HCT116 (cell line): ENCODE measurements around the gene SERPINI1. TPM values are rescaled to one million over a fixed set of nuclear protein-coding genes. Genes with fewer than 3 reads are reported as not detected.

Experiments used
- ATAC-seq: fragments of 200-7000 bp; cut with Tn5 transposase; 2 replicates; pipeline ENCODE4 v1.9.1; 2020; ENCODE audit warnings: mild to moderate bottlenecking, moderate library complexity
- BruUV-seq: library from RNA; stranded (reverse); fragments of 400-500 nt; replicated peaks from 2 replicates; lab custom pipeline; 2021; lab: Mats Ljungman, UMichigan
- CTCF ChIA-PET: fragments of 300-600 bp; sonication (Branson Sonifier 250); formaldehyde crosslinking; loops from one replicate; lab custom pipeline; 2021; ENCODE audit warnings: antibody characterized with exemption; lab: Charles Lee
- POLR2A ChIA-PET: fragments of 300-600, 350-600 bp; sonication (Branson Sonifier 250); formaldehyde crosslinking; loops from one replicate; lab custom pipeline; 2021; ENCODE audit warnings: antibody characterized with exemption; lab: Charles Lee
- RAD21 ChIA-PET, 2 experiments: fragments of 300-600 bp; sonication (Branson Sonifier 250); formaldehyde crosslinking; loops; one replicate each; lab custom pipeline; 2023; ENCODE audit warnings: low total read pairs in 2 of 2; ENCODE audit not compliant: uncharacterized antibody in 2 of 2, unreplicated experiment in 2 of 2, low non-redundant PET in 1 of 2; lab: Charles Lee
- DNase-seq: peaks from one replicate; pipeline ENCODE4 v3.0.0-alpha.2; 2010; ENCODE audit warnings: low read depth, low spot score
- H2AFZ ChIP-seq: fragments of 200-600 bp; shearing (Covaris generic), sonication (generic); 2 replicates; pipeline ENCODE4 v1.6.1; 2017; ENCODE audit warnings: low read depth, mixed run types, mixed read lengths, antibody characterized with exemption, low read length; ENCODE audit not compliant: poor library complexity, severe bottlenecking
- H3K27ac ChIP-seq: 2 replicates; pipeline ENCODE4 v1.5.1; 2012; ENCODE audit warnings: low read depth, low read length
- H3K27me3 ChIP-seq: fragments of 200-600 bp; sonication (generic); 2 replicates; pipeline ENCODE4 v1.6.1; 2016; ENCODE audit warnings: mixed run types, low read length, mixed read lengths; ENCODE audit not compliant: insufficient read depth
- H3K36me3 ChIP-seq, 2 experiments: fragments of 200-500 bp in 1 of 2; fragments of 200-600 bp in 1 of 2; sonication (Bioruptor generic) in 1 of 2; sonication (generic) in 1 of 2; 2 replicates each; pipeline versions ENCODE4 v1.5.1 to v1.6.1; 2014 to 2016; ENCODE audit warnings: low read length in 2 of 2, inconsistent platforms in 1 of 2, mixed read lengths in 1 of 2, mixed run types in 1 of 2; ENCODE audit not compliant: insufficient read depth in 2 of 2, control insufficient read depth in 1 of 2
- H3K4me1 ChIP-seq, 2 experiments: fragments of 200-600 bp in 1 of 2; sonication (generic) in 1 of 2; 2 replicates each; pipeline versions ENCODE4 v1.5.1 to v1.6.1; 2012 to 2017; ENCODE audit warnings: low read length in 2 of 2, inconsistent platforms in 1 of 2, mild to moderate bottlenecking in 1 of 2, mixed read lengths in 1 of 2, mixed run types in 1 of 2, moderate library complexity in 1 of 2; ENCODE audit not compliant: insufficient read depth in 2 of 2, control insufficient read depth in 1 of 2
- H3K4me2 ChIP-seq: fragments of 200-600 bp; sonication (generic); 2 replicates; pipeline ENCODE4 v1.6.1; 2017; ENCODE audit warnings: mixed run types, low read length, mixed read lengths
- H3K4me3 ChIP-seq, 2 experiments: fragments of 200-600 bp in 1 of 2; sonication (generic) in 1 of 2; replicated peaks in 1 of 2; 2 replicates each; pipeline ENCODE4 v1.5.1; 2011 to 2016; ENCODE audit warnings: low read length in 2 of 2, control low read depth in 1 of 2, low read depth in 1 of 2, mild to moderate bottlenecking in 1 of 2, mixed read lengths in 1 of 2, mixed run types in 1 of 2
- H3K79me2 ChIP-seq: fragments of 200-600 bp; sonication (generic); 2 replicates; pipeline ENCODE4 v1.6.1; 2017; ENCODE audit warnings: mild to moderate bottlenecking, mixed run types, low read length, moderate library complexity, mixed read lengths; ENCODE audit not compliant: insufficient read depth
- H3K9ac ChIP-seq: fragments of 200-600 bp; sonication (generic); 2 replicates; pipeline ENCODE4 v1.6.1; 2016; ENCODE audit warnings: low read length, mixed read lengths
- H3K9me2 ChIP-seq: fragments of 200-600 bp; sonication (generic), shearing (Covaris generic); 2 replicates; pipeline ENCODE4 v1.6.1; 2017; ENCODE audit warnings: mixed run types, mild to moderate bottlenecking, moderate library complexity; ENCODE audit not compliant: insufficient read depth
- H3K9me3 ChIP-seq, 2 experiments: fragments of 200-500 bp in 1 of 2; fragments of 200-600 bp in 1 of 2; sonication (Bioruptor generic) in 1 of 2; sonication (generic) in 1 of 2; 2 replicates each; pipeline ENCODE4 v1.6.1; 2014 to 2017; ENCODE audit warnings: low read length in 2 of 2, mixed read lengths in 2 of 2, inconsistent platforms in 1 of 2, low read depth in 1 of 2, mild to moderate bottlenecking in 1 of 2, mixed run types in 1 of 2, moderate library complexity in 1 of 2; ENCODE audit not compliant: control insufficient read depth in 1 of 2, insufficient read depth in 1 of 2
- H4K20me1 ChIP-seq: fragments of 200-600 bp; sonication (generic), shearing (Covaris generic); 2 replicates; pipeline ENCODE4 v1.6.1; 2017; ENCODE audit warnings: mixed run types, mild to moderate bottlenecking, moderate library complexity; ENCODE audit not compliant: insufficient read depth
- CEBPB ChIP-seq: IDR thresholded peaks from 2 replicates; pipeline ENCODE4 v1.6.1; 2012; ENCODE audit warnings: low read depth
- ELF1 ChIP-seq: IDR thresholded peaks from 2 replicates; pipeline ENCODE4 v1.6.1; 2012; ENCODE audit warnings: low read depth, borderline replicate concordance
- EZH2phosphoT487 ChIP-seq: fragments of 200-600 bp; IDR thresholded peaks from 2 replicates; pipeline ENCODE4 v1.6.1; 2018; ENCODE audit warnings: antibody characterized with exemption, borderline replicate concordance
- JUND ChIP-seq: IDR thresholded peaks from 2 replicates; pipeline ENCODE4 v1.6.1; 2012
- POLR2AphosphoS5 ChIP-seq: IDR thresholded peaks from 2 replicates; pipeline ENCODE4 v1.6.1; 2011; ENCODE audit warnings: mild to moderate bottlenecking, low read depth, low read length, moderate library complexity
- REST ChIP-seq: IDR thresholded peaks from 2 replicates; pipeline ENCODE4 v1.6.1; 2012; ENCODE audit warnings: low read depth
- SRF ChIP-seq: IDR thresholded peaks from 2 replicates; pipeline ENCODE4 v1.6.1; 2012; ENCODE audit warnings: low read depth
- TCF7L2 ChIP-seq: IDR thresholded peaks from 2 replicates; pipeline ENCODE4 v1.7.0; 2011; ENCODE audit warnings: borderline replicate concordance, inconsistent platforms; ENCODE audit not compliant: insufficient read depth, insufficient read length; ENCODE audit errors: extremely low read depth
- ZBTB33 ChIP-seq: IDR thresholded peaks from 2 replicates; pipeline ENCODE4 v1.6.1; 2011; ENCODE audit warnings: mild to moderate bottlenecking, low read length, moderate library complexity; ENCODE audit not compliant: insufficient replicate concordance; ENCODE audit errors: extremely low read depth
- ZNF274 ChIP-seq: fragments of 200-500 bp; sonication (Bioruptor generic); IDR thresholded peaks from 2 replicates; pipeline ENCODE4 v1.6.1; 2014; ENCODE audit warnings: mild to moderate bottlenecking, low read depth, low read length, inconsistent platforms
- intact Hi-C: fragments of 100-400 bp; cut with micrococcal nuclease; formaldehyde crosslinking; loops from 2 replicates; pipeline ENCODE4 v1.10.0; 2022
- total RNA-seq: library from RNA; stranded (reverse); gene quantifications from one replicate; pipeline ENCODE4 v1.2.1, GENCODE V29; 2021; ENCODE audit not compliant: unreplicated experiment
- TF ChIP-seq, protein P1 (sequence below), 3 experiments: fragments of 200-600 bp in 1 of 3; sonication (generic) in 1 of 3; IDR thresholded peaks in 2 of 3; conservative IDR thresholded peaks in 1 of 3; 2 replicates each; pipeline ENCODE4 v1.5.1; 2012 to 2017; ENCODE audit warnings: low read depth in 2 of 3, low read length in 2 of 3, antibody characterized with exemption in 1 of 3, borderline replicate concordance in 1 of 3, control low read depth in 1 of 3, mild to moderate bottlenecking in 1 of 3, mixed read lengths in 1 of 3, mixed run types in 1 of 3, moderate library complexity in 1 of 3; ENCODE audit not compliant: insufficient read depth in 1 of 3

SERPINI1 gene
- total RNA-seq, 1 experiment from 2014 or later, result 6.5 TPM

GRCh38 chr3:167851749-167852148 is 116.2 kb downstream of the SERPINI1 start:
- Histone ChIP-seq H3K79me2 (no peaks in the 10 kb centered on the region), H3K9me3 (no peaks in the 10 kb centered on the region), H3K36me3 (no peaks in the 10 kb centered on the region), H3K4me1 (no peaks in the 10 kb centered on the region), H3K9ac (no peak overlapping the region), H3K4me2 (no peak overlapping the region), H2AFZ (no peak overlapping the region), H3K4me3 (no peak overlapping the region), H3K27ac (no peak overlapping the region), H3K9me2 (no peaks in the 10 kb centered on the region), H4K20me1 (no peaks in the 10 kb centered on the region), H3K27me3 (no peaks in the 10 kb centered on the region)
- POLR2A ChIA-PET, result no interaction called here
- intact Hi-C loops, result no loop called here
- CTCF ChIA-PET, result no interaction called here
- no TSS peak for BruUV-seq
- RAD21 ChIA-PET, result no interaction called here
- no peak for ATAC-seq
- TF ChIP-seq CEBPB (no peak), JUND (no peak), ELF1 (no peak), REST (no peak), TCF7L2 (no peak), SRF (no peak), EZH2phosphoT487 (no peak), ZBTB33 (no peak), POLR2AphosphoS5 (no peak), ZNF274 (no peak)
- TF ChIP-seq, protein P1, sequence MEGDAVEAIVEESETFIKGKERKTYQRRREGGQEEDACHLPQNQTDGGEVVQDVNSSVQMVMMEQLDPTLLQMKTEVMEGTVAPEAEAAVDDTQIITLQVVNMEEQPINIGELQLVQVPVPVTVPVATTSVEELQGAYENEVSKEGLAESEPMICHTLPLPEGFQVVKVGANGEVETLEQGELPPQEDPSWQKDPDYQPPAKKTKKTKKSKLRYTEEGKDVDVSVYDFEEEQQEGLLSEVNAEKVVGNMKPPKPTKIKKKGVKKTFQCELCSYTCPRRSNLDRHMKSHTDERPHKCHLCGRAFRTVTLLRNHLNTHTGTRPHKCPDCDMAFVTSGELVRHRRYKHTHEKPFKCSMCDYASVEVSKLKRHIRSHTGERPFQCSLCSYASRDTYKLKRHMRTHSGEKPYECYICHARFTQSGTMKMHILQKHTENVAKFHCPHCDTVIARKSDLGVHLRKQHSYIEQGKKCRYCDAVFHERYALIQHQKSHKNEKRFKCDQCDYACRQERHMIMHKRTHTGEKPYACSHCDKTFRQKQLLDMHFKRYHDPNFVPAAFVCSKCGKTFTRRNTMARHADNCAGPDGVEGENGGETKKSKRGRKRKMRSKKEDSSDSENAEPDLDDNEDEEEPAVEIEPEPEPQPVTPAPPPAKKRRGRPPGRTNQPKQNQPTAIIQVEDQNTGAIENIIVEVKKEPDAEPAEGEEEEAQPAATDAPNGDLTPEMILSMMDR (IDR thresholded peaks at IDR 0.05 in 2 of 3, conservative IDR thresholded peaks at IDR 0.05 in 1 of 3; ENCODE audit: borderline replicate concordance in 1 of 3, insufficient read depth in 1 of 3, low read depth in 2 of 3, low read length in 2 of 3), result no peak
- DNase-seq, result no peak
